ENCODE measurements around the gene IFRD2. TPM values are rescaled to one million over a fixed set of nuclear protein-coding genes. Genes with fewer than 3 reads are reported as not detected.

Gene IFRD2
- total RNA-seq, 1 experiment from 2014 or later: 223 TPM

DNA sequence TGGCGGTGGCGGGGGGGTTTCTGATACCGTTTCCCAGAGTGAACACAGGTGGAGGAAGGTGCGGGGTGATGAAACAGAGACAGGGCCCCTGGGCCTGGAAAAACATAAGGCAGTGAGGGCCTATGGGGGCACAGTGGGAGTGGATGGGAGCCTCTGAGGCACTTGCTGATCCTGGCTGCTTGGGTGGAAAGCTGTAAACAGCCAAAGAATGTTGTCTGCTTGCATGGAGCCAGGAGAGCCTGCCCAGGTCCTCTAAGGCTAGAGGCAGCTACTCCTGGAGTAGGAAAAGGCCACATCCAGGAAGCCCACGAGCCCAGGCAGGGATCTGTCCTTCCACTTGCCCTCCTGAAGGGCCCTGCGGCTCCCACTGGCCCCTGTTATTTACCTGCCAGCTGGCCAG, 26.2 kb downstream of the IFRD2 start:
- H3K36me3 ChIP-seq (ENCODE audit: low read depth, low read length): no peaks in the 10 kb centered on the region
- peaks cover 54% of the 10 kb centered on the region for H3K4me1 ChIP-seq (ENCODE audit: insufficient read depth, low read length)
- H3K27me3 ChIP-seq (ENCODE audit: low read length): no peaks in the 10 kb centered on the region
- ATAC-seq (no peak), DNase-seq (no peak)
- intact Hi-C loops (cut with micrococcal nuclease): no loop called here
- TF ChIP-seq, protein P1, sequence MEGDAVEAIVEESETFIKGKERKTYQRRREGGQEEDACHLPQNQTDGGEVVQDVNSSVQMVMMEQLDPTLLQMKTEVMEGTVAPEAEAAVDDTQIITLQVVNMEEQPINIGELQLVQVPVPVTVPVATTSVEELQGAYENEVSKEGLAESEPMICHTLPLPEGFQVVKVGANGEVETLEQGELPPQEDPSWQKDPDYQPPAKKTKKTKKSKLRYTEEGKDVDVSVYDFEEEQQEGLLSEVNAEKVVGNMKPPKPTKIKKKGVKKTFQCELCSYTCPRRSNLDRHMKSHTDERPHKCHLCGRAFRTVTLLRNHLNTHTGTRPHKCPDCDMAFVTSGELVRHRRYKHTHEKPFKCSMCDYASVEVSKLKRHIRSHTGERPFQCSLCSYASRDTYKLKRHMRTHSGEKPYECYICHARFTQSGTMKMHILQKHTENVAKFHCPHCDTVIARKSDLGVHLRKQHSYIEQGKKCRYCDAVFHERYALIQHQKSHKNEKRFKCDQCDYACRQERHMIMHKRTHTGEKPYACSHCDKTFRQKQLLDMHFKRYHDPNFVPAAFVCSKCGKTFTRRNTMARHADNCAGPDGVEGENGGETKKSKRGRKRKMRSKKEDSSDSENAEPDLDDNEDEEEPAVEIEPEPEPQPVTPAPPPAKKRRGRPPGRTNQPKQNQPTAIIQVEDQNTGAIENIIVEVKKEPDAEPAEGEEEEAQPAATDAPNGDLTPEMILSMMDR (conservative IDR thresholded peaks at IDR 0.05; ENCODE audit: low read depth, low read length): no peak
- no peak for TF ChIP-seq EZH2phosphoT487 (IDR thresholded peaks at IDR 0.05; ENCODE audit: borderline replicate concordance, low read length)
- TF ChIP-seq EZH2 (IDR thresholded peaks at IDR 0.05; ENCODE audit: low read length, unreplicated experiment): no peak
- H3K9me3 ChIP-seq (ENCODE audit: low read length): no peaks in the 10 kb centered on the region
- H3K79me2 ChIP-seq (ENCODE audit: low read length): 0 out of 2 replicates have a peak, but pooled peaks cover 3% of the 10 kb centered on the region
- no peak overlapping the region for H3K4me2 ChIP-seq (ENCODE audit: low read length)
- H4K20me1 ChIP-seq (ENCODE audit: low read length): no peaks in the 10 kb centered on the region
- POLR2A ChIA-PET (ENCODE audit: unreplicated experiment): no interaction called here
- peak overlapping the region; percentile 52; the same call in 1 of the 2 replicates for H3K27ac ChIP-seq (ENCODE audit: low read length)
- H3F3A ChIP-seq (ENCODE audit: low read length, unreplicated experiment): no peaks in the 10 kb centered on the region
- H3K9me2 ChIP-seq (replicated peaks; ENCODE audit: low read length): no peaks in the 10 kb centered on the region
- no peak overlapping the region for H2AFZ ChIP-seq (ENCODE audit: low read length)
- CTCF ChIA-PET: no interaction called here
- no peak overlapping the region for H3K9ac ChIP-seq (ENCODE audit: low read length)
- H3K4me3 ChIP-seq (ENCODE audit: low read length): no peak overlapping the region
- BruUV-seq (replicated peaks): no TSS peak

DNA sequence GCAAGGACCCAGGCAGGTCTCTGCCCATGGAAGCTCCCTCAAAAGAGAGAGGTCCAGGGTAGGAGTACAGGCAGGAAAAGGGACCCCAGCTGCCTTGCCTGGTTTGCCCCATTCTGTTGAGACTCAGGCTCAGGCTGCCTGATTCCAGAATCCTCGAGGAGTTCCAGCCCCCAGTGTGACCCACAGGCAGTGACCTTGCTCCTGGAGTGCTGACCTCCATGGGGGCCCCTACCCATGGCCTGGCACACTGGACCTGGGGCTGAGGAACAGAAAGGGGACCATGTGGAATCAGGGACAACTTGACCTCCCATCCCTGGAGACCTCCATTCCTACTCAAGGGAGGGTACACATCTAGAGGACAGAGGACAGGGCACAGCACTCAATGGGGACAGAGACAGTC, 26.7 kb downstream of the IFRD2 start:
- Histone ChIP-seq H3F3A (ENCODE audit: low read length, unreplicated experiment) (no peaks in the 10 kb centered on the region), H3K27me3 (ENCODE audit: low read length) (no peaks in the 10 kb centered on the region), H3K4me1 (ENCODE audit: insufficient read depth, low read length) (peaks cover 54% of the 10 kb centered on the region), H3K4me3 (ENCODE audit: low read length) (no peak overlapping the region), H3K79me2 (ENCODE audit: low read length) (0 out of 2 replicates have a peak, but pooled peaks cover 2% of the 10 kb centered on the region), H3K4me2 (ENCODE audit: low read length) (no peak overlapping the region), H2AFZ (ENCODE audit: low read length) (no peak overlapping the region), H3K9me2 (replicated peaks; ENCODE audit: low read length) (no peaks in the 10 kb centered on the region), H4K20me1 (ENCODE audit: low read length) (no peaks in the 10 kb centered on the region), H3K36me3 (ENCODE audit: low read depth, low read length) (no peaks in the 10 kb centered on the region), H3K9me3 (ENCODE audit: low read length) (no peaks in the 10 kb centered on the region), H3K9ac (ENCODE audit: low read length) (peak overlapping the region; percentile 23; the same call in 1 of the 2 replicates), H3K27ac (ENCODE audit: low read length) (peak overlapping the region; percentile 52)
- POLR2A ChIA-PET (ENCODE audit: unreplicated experiment): no interaction called here
- intact Hi-C loops (cut with micrococcal nuclease): no loop called here
- DNase-seq (no peak), ATAC-seq (no peak)
- CTCF ChIA-PET: no interaction called here
- BruUV-seq (replicated peaks): no TSS peak
- TF ChIP-seq EZH2 (IDR thresholded peaks at IDR 0.05; ENCODE audit: low read length, unreplicated experiment) (no peak), EZH2phosphoT487 (IDR thresholded peaks at IDR 0.05; ENCODE audit: borderline replicate concordance, low read length) (no peak)
- TF ChIP-seq, protein P1 (conservative IDR thresholded peaks at IDR 0.05; ENCODE audit: low read depth, low read length): no peak

DNA sequence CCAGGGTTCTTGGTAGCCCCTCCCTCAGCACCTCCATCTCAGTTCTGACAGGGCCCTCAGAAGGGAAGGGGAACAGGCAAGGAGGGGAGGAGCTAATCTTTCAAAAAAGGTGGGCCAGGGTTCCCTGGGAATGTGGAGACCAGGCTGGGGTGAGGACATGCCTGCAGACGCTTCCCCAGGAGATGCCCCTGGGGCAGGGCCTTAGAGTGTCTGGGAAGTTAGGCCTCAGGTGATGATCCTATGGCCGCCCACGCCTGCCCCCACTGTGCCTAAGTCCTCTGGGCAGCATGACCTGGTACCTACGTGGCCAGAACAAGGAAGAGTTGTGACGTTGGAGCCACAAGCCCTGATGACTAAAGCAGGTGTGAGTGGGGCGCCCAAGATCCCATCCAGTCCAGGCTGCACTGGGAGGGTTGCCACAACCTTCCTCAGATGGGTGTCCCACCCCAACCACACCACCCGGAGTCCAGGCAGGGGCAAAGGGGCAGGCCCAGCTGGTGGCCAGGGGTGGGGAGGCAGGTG, 27.2 kb downstream of the IFRD2 start:
- Histone ChIP-seq H3K79me2 (ENCODE audit: low read length) (no peaks in the 10 kb centered on the region), H3K27ac (ENCODE audit: low read length) (peak overlapping the region; percentile 52)

More for the DNA sequence above, 27.2 kb downstream of the IFRD2 start:
- H3K4me1 ChIP-seq (ENCODE audit: insufficient read depth, low read length): peaks cover 51% of the 10 kb centered on the region
- DNase-seq (peak; percentile 34), ATAC-seq (no peak)
- H2AFZ ChIP-seq (ENCODE audit: low read length): no peak overlapping the region
- H3K4me3 ChIP-seq (ENCODE audit: low read length): no peak overlapping the region
- H3K27me3 ChIP-seq (ENCODE audit: low read length): no peaks in the 10 kb centered on the region
- TF ChIP-seq EZH2phosphoT487 (IDR thresholded peaks at IDR 0.05; ENCODE audit: borderline replicate concordance, low read length) (no peak), EZH2 (IDR thresholded peaks at IDR 0.05; ENCODE audit: low read length, unreplicated experiment) (no peak)
- TF ChIP-seq, protein P1 (conservative IDR thresholded peaks at IDR 0.05; ENCODE audit: low read depth, low read length): no peak
- H4K20me1 ChIP-seq (ENCODE audit: low read length): no peaks in the 10 kb centered on the region
- CTCF ChIA-PET: interaction anchor here (0.6 to 1.1 kb wide), 3 partner anchors 29 to 70 kb away, joined by 3 to 8 read pairs (median 6); partner anchors contain the start of gene GNAI2
- intact Hi-C loops (cut with micrococcal nuclease): no loop called here
- H3K9me2 ChIP-seq (replicated peaks; ENCODE audit: low read length): no peaks in the 10 kb centered on the region
- H3K4me2 ChIP-seq (ENCODE audit: low read length): 0 out of 2 replicates have a peak overlapping the region, but pooled peaks have one; percentile 15
- no peaks in the 10 kb centered on the region for H3F3A ChIP-seq (ENCODE audit: low read length, unreplicated experiment)
- POLR2A ChIA-PET (ENCODE audit: unreplicated experiment): interaction anchor here (0.6 kb wide), 1 partner anchor 31 kb away, joined by 9 read pairs; no protein-coding TSS in a partner anchor
- peak overlapping the region; percentile 23; the same call in 1 of the 2 replicates for H3K9ac ChIP-seq (ENCODE audit: low read length)
- H3K9me3 ChIP-seq (ENCODE audit: low read length): no peaks in the 10 kb centered on the region
- no peaks in the 10 kb centered on the region for H3K36me3 ChIP-seq (ENCODE audit: low read depth, low read length)
- BruUV-seq (replicated peaks): no TSS peak
